Stimulated activated CD8-positive, alpha-beta memory T cell treated with anti-CD3 and anti-CD28 coated beads, Interleukin-12 subunit alpha, Interleukin-12 subunit beta, amount 100 ng/mL, for 4 hours (primary cell): Measurements from ENCODE around the gene LTF.
"Not testable (repeated sequence)": the region's sequence is repeated elsewhere in the genome, so short reads cannot be mapped to it uniquely, and the experiment has no call there.

Experiments used
- DNase-seq: peaks from one replicate; pipeline ENCODE4 v3.0.0-alpha.2; 2020; ENCODE audit warnings: low read depth

The LTF gene

DNA sequence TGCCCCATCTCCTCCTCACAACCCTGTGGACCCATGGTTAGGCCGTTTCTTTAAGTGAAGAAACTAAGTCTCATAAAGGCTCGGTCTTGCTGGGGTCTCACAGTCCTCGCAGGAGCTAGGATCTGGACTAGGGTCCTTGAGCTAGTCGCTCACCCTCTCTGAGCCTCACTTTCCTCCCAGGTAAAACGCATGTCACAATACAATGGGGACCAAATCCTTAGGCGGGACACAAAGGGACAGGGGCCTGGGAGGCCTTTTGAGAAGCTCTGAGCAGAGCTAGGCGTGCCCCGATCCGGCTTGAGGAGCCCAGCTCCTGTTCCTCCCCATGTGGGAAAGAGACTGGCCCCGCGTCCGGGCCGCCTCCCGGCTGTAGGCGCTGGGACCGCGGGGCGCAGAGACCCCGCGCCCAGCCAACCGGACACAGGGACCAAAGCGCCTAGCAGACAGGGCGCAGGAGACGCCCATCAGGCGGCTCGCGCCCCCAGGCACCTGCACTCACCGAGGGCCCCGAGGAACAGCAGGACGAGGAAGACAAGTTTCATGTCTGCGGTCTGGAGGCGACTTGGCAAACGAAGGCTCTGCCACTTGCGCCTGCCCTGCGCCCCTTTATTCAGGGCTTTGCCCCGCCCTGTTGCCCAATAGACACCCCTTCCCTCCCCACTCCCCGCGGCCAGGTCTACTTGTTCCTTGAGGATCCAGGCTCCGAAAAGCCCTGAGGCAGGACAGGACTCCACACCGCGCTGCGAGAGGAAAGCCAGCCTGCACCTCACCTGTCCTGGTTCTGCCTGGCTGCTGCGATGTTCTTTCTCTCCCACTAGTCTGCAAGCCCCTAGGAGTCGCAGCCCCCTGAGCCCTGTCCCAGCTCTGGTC lies at the start of gene LTF:
Gene LTF (minus strand): TSS at position 580 of the 870 bp plus-strand sequence. CDS start 38 bp downstream, at position 542.
- DNase-seq = no peak

DNA sequence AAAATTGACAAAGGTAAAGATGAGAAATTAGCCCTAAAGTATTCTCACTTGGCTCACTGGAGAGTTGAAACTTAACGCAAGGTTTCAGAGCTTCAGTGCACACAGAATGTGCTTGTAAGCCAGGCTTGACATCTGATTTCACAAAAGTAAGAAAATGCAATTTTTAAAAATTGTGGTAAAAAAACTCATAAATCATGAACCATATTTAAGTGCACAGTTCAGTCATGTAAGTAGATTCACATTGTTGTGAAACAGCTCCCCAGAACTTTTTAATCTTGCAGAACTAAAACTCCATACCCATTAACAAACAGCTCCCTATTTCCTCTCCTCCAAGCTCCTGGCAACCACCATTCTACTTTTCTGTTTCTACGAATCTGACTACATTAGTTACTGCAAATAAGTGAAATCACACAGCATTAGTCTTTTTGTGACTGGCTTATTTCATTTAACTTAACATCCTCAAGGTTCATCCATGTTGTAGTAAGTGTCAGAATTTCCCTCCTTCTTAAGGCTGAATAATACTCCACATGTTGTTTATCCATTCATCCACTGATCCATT lies 47.6 kb upstream of the LTF start:
- no peak for DNase-seq

DNA sequence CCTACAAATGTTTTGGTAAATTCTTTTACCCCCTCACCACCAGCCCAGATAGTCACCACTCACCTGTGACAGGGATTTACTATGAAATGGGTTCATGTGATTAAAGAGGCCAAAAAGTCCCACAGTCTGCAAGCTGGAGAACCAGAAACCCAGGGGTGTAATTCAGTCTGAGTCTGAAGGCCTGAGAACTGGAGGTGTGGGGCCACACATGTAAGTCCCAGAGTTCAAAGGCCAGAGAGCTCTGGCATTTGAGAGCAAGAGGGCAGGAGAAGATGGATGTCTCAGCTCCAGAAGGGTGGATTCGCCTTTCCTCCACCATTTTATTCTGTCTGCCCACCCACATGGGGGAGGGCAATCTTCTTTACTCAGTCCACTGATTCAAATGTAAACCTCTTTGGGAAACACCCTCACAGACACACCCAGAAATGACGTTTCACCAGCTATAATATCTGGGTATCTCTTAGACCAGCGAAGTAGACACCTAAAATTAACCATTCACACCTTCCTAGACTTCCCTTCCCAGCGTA lies 45.0 kb upstream of the LTF start:
- DNase-seq = no peak

DNA sequence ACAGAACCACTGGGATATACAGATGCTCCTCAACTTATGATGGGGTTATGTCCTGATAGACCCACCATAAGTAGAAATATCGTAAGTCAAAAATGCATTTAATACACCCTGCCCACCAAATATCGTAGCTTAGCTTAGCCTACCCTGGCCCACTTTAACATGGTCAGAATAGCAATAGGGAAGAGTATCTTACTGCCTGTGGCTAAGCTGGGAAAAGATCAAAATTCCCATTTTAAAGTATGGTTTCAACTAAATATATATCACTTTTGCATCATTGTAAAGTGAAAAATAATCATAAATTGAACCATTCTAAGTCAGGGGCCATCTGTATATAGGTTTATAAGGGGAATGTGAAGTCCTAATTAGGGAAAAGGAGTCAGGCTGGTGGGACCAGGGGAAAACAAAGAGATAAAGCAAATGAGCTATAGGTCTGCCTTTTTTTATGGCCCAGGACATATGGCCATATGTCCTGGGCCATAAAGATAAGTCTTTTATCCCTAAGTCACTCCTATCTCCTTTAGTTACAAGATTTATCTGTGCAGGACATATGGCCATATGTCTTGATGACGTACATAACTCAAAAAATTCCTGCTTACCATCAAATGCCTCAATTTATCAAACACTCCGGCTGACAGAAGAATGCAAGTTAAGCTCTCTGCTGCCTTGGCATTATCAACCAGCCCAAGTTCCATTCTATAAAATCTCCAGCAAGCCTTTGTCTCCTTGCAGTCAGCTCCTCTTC lies 44.3 kb upstream of the LTF start:
- DNase-seq = no peak

DNA sequence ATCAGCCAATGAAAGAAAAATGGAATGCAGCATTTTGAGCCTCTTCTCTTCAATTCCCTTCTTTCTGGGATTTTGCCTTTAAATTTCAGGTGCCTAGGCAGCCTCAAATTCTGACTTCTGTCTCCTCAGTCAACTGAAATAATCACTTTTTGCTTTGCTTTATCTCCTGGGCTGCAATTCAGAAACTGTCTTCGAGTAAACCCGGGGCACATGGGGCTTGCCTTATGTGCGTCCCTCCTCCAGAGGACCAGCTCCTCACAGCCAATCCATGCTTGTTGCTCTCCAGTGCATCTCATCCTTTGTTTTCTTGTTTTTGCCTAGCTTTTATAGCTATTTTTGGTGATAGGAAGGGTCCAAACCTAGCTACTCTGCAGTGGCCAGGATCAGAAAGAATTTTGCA lies 41.8 kb upstream of the LTF start:
- no peak for DNase-seq

DNA sequence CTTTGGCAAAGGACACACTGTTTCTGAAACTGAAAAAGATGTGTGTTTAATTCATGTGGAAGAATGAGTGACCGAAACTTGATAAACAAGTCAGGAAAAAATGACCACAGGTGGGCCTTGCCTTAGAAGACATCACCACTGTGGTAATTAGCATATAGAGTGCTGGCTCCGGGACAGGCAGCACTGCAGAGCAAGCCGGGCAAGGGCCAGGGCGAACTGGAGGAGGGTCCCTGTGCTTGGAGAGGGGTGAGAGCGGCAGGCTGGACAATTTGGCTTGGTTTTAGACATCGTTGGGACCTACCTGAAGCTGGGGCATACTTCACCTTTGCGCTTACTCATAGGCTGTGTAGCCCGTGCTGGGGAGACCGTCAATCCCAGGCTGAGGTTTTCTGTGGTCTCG lies 41.2 kb upstream of the LTF start:
- no peak for DNase-seq

DNA sequence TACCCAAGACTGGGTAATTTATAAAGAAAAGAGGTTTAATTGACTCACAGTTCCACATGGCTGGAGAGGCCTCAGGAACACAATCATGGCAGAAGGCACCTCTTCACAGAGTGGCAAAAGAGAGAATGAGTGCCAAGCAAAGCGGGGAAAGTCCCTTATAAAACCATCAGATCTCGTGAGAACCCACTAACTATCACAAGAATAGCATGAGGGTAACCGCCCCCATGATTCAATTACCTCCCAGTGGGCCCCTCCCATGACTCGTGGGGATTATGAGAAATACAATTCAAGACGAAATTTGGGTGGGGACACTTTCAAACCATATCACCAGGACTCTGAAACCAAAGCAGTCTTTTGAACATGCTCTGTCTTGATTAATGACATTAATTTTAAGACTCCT lies 40.1 kb upstream of the LTF start:
- DNase-seq = no peak

DNA sequence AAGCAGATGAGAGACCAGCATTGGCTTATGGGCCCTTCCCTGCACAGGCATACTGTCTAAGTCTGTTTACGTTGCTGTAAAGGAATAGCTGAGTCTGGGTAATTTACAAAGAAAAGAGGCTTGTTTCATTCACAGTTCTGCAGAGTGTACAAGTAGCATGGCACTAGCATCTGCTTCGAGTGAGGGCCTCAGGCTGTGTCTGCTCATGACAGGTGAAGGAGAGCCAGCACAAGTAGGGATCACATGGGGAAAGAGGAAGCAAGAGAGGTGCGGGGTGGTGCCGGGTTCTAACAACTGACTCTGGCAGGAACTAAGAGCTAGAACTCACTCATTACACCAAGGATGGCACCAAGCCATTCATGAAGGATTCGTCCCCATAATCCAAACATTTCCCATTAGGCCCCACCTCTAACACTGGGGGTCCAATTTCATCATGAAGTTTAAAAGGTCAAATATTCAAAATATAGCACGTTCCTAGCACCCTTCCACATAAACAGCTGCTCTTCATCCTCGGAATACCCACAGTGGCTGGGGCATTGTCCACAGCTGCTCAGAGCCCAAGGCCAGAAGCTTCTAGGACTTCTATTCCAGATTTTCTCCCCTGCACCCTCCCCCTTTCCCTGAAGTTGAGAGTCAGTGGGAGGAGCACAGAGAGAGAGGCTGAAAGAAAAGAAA lies 38.6 kb upstream of the LTF start:
- no peak for DNase-seq

DNA sequence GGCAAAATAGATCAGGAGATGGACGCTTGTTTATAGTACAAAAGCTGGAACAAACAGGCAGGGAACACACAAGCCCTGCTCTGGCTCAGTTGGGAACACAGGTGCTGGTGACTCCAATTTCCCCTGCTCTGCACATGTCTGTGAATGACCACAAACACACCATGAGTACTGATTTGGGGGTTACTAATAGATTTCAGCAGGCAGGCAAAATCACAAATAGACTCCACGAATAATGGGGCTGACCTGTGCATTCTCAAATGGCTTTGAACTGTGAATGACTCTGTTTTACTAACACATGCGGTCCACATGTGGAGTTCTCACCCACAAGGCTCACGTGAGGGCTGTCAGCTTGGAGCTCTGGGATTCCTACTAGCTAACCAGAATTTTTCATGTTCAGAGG lies 37.0 kb upstream of the LTF start:
- DNase-seq = no peak

DNA sequence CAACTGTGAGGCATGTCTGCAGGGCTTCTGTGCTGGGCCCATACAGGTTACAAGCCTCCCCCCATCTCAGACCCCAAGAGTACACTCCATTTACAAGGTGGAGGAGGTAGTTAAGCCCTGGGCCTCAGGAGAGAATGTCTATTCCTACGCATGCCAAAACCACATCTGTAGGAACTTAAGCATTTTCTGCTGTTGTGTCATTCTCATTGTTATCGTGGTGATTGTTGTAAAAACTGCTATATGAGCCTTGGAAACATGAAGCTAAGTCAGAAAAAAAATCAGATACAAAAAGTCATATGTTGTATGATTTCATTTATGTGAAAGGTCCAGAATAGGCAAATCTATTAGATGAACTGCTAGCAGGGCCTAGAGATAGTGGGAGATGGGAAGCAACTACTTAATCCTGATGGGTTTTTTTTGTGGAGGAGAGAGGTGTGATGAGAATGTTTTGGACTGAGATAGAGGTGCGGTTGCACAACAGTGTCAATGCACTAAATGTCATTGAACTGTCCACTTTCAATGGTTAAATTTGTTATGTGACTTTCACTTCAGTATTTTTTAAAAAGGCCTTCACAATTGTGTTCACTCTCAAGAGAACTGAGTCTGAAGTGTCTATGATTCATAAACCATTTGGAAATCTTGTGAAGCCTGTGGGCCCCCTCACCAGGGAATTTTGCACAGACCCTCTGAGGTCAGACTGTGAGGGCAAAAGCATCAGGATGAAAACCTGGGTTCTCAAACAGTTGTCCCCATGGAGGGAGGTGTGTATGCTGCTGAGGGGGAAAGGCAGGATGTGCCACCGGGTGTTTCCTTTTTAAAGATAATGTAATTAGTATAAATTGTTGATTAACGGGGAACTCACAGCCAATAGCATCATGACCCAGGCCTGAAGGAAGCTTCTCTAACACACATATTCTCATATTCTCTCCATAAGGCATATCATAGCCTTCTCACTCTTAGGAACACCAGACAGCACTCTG lies 36.2 kb upstream of the LTF start:
- no peak for DNase-seq

DNA sequence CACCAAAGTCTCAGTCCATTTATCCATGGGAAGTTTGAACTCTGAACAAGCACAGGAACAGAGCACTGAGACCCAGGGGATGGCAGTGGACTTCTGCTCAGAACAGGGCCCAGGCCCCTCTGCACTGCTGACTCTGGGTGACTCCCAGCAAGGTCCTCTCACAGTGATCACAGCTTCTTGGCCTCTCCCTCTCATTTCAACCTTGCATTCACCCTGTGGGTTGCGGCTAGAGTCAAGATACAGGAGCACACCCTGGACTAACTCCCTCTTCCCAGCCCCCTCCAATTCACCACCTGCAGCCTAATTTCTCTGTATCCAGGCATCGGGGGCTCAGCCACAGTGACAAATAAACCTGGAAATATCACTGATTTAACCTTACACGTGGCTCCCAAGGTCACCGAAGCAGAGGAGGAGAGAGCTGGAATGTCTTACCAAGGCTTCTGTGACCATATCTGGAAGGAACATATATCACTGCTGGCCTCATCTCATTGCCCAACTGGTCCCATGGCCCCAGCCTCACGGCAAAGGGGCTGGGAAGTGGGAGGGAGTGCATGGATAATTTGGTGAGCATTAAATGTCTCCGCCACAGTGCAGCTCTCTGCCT lies 34.3 kb upstream of the LTF start:
- no peak for DNase-seq

DNA sequence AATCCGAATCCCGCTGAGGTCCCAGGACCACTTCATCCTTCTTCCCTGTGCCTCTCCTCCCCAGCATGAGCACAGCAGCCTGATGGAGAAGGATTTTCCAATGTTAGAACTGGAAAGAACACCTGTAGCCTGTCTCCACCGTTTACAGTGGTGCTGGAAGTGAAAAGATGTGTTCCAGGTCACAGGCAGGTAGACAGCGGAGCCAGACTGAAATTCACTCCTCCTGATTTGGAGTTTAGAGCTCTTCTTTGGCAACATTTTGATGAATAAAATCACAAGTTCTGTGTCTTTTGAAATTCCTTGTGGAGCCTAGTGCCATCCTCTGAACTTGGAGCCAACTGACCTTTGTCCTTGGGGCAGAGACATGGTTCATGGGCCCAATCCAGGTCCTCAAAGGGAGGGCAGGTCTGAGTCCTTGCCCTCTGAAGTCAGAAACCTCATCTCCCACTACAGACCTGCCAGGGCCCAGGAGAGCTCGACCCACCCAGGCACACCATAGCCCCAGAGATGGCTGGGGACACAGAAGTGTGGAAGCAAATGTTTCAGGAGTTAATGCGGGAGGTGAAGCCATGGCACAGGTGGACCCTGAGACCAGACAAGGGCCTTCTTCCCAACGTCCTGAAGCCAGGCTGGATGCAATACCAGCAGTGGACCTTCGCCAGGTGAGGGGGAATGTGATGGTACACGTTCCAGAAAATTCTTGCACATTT lies 33.0 kb upstream of the LTF start, which contains the start of gene RTP3:
Gene RTP3 (plus strand): TSS at position 421 of the 710 bp plus-strand sequence. CDS start 87 bp downstream, at position 508.
- DNase-seq = no peak

DNA sequence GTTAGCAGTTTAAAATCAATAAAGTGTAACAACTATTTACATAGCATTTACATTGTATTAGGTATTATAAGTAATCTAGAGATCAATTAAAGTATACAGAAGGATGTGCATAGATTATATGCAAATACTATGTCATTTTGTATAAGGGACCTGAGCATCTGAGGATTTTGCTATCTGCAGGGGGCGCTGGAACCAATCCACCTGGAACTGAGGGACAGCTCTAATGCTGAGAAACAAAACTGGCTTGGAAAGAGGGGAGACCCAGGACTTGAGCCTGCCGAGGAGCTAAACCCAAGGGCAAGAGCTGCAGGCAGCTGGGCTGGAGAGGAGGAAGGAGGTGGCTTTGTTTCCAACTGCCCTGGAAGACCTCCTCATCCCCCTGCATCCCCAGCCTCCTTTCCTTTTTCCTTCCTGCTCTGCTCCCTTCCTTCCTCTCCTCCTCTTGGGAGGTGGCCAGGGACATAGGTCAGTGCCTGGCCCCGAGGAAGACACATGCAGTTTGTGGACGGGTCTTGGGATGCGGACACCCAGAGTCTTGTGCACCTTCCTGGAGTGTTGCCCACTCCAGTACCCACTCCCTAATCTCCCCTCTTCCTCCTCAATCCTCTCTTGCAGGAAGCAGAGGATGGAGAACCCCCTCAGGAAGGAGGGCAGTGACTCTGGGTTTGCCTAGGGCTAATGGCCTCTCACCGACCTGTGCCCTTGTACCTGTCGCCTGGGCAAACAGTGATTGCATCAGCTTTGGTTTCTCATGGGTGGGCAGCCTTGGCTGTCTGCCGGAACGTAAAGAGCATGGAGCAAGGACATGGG lies 32.2 kb upstream of the LTF start:
- peak; percentile 11 for DNase-seq

DNA sequence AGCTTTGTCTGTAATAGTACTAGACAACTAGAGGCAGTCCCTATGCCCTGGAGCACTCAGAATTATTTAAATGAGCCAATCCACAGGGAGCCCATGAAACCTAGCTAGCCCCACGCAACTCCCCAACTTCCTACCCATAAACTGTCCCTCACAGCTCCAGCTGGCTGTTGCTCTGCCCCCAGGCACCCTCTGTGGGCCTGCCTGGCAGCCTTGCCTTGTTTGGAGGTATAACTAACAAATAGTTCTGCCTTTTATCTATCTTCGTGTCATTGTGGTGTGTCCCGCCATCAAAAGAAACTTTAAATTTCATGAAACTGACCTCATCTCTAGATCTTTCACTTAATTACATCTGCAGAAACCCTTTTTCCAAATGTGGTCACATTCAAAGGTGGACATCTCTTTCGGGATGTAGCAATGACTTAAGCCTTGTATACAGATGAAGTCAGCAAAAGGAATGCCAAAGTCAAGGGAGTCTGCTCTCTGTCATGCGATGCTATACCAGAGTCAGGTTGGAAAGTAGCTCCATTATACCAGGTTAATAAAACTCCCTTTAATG lies 31.3 kb upstream of the LTF start:
- no peak for DNase-seq

DNA sequence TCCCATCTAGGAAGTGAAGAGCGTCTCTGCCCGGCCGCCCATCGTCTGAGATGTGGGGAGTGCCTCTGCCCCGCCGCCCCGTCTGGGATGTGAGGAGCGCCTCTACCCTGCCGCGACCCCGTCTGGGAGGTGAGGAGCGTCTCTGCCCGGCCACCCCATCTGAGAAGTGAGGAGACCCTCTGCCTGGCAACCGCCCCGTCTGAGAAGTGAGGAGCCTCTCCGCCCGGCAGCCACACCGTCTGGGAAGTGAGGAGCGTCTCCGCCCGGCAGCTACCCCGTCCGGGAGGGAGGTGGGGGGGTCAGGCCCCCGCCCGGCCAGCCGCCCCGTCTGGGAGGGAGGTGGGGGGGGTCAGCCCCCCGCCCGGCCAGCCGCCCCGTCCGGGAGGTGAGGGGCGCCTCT lies 29.8 kb upstream of the LTF start:
- DNase-seq = not testable (repeated sequence)

DNA sequence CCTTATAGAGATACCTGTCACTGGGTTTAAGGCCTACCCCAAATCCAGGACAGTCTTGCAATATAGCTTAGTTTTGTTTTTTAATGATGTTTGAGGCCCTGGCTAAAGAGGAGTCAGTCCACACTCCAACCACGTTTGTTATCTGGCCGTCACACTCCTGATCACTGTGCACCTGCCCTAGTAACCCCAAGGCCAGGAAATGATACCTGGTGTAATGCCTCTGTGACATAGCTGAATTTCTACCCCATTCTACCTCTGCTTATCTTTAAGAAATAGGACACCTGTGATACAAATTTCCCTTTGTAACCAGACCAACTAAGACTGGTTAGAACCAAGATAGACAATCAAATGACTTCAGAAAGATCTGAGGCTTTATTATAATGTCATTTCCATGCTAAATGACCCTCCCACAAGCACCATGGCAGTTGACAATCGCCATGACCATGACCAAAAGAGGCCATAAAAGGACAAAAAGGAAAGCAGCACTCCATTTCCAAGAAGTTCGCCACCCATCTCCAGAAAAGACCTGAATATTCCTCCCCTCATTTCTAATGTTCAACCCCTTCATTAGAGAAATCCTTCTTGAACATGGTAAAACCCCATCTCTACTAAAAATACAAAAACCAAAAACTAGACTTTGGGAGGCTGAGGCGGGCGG lies 28.3 kb upstream of the LTF start:
- DNase-seq = no peak

DNA sequence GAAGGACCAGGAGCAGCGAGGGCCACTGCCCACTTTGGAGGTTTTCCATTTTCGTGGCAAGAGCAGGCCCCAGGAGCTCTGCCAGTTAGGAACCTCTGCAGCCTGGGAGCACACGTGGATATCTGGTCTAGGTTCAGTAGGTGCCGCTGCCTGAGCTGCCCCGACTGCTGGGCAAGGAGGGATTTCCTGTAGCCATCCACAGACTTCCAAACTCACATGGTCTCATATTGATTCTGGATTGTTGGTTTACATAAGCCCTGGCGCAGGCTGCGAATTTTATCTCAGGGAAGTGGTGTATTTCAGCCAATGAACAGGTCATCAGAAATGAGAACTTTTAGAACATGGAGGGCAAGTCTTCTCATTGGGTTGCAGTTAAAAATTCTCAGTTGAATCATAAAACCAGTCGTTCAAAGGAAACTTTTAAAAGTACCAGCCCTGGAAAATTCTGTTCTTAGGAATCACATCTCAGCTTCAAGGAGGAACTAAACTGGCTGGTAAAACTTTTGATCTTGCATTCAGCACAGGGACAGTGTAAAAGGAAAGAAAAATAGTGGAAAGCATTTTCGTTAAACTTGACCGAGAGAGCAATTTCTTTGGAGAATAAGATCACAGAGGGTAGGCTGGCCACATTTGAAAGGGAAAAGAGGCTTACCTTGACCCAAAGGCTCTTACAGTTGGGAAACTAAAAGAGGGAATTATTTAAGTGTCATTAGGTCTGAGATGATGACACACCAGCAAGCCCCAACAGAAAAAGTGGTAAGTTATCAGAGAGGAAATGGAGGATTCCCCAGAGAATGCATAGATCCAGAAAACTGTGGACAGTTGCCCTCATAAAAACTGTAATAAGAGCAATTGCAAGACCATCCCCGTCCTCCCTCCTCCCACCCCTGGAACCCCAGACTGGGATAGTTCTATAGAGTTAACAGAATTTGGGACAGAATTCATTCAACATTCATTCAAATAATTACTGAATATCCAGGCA lies 26.7 kb upstream of the LTF start:
- DNase-seq = no peak
